Endothelial cell of umbilical vein (primary cell): ENCODE results near the gene KDM4B. TPM values are rescaled to one million over a fixed set of nuclear protein-coding genes. Genes with fewer than 3 reads are reported as not detected.

ENCODE experiments used
- BruUV-seq: library from RNA; stranded (reverse); fragments of 400-500 nt; replicated peaks from 2 replicates; lab custom pipeline; 2021; lab: Mats Ljungman, UMichigan
- CTCF ChIA-PET: fragments of 300-600, 350-600 bp; sonication (Branson Sonifier 250); formaldehyde crosslinking; loops from one replicate; lab custom pipeline; 2021; ENCODE audit warnings: antibody characterized with exemption, inconsistent platforms; lab: Charles Lee
- POLR2A ChIA-PET: fragments of 300-600, 350-600 bp; sonication (Branson Sonifier 250); formaldehyde crosslinking; loops from one replicate; lab custom pipeline; 2021; ENCODE audit warnings: antibody characterized with exemption, inconsistent platforms; lab: Charles Lee
- DNase-seq: peaks from one replicate; pipeline ENCODE4 v3.0.0-alpha.2; 2011; ENCODE audit warnings: low read depth, low spot score
- FAIRE-seq: peaks from 2 replicates; lab custom pipeline; 2011; peaks lifted over from hg19 to GRCh38; lab: Jason Lieb, UNC
- H2AFZ ChIP-seq: 2 replicates; pipeline ENCODE4 v1.6.0; 2012; ENCODE audit warnings: low read depth, low read length, control low read depth, inconsistent platforms
- H3K27ac ChIP-seq: 2 replicates; pipeline ENCODE4 v1.5.1; 2011; ENCODE audit warnings: low read depth, mild to moderate bottlenecking, control low read depth, low read length, moderate library complexity; ENCODE audit not compliant: insufficient read depth
- H3K27me3 ChIP-seq, 2 experiments: 2 replicates each; pipeline versions ENCODE4 v1.6.0 to v1.6.1; 2011; ENCODE audit warnings: low read length in 2 of 2, mixed read lengths in 1 of 2; ENCODE audit not compliant: control insufficient read depth in 2 of 2, insufficient read depth in 2 of 2
- H3K36me3 ChIP-seq, 2 experiments: 2 replicates in 1 of 2; 3 replicates in 1 of 2; pipeline ENCODE4 v1.5.1; 2011; ENCODE audit warnings: low read length in 2 of 2, mild to moderate bottlenecking in 1 of 2, moderate library complexity in 1 of 2; ENCODE audit not compliant: control insufficient read depth in 2 of 2, insufficient read depth in 2 of 2; ENCODE audit errors: extremely low read depth in 1 of 2
- H3K4me1 ChIP-seq: 3 replicates; pipeline ENCODE4 v1.5.1; 2011; ENCODE audit warnings: mild to moderate bottlenecking, low read length; ENCODE audit not compliant: control insufficient read depth, insufficient read depth; ENCODE audit errors: extremely low read depth
- H3K4me2 ChIP-seq: 2 replicates; pipeline ENCODE4 v1.6.1; 2011; ENCODE audit warnings: low read length, control low read depth, mixed read lengths; ENCODE audit not compliant: insufficient read depth
- H3K4me3 ChIP-seq, 3 experiments: fragments of 200-600 bp in 1 of 3; sonication (generic), shearing (Covaris generic) in 1 of 3; replicated peaks in 1 of 3; 2 replicates each; pipeline ENCODE4 v1.5.1; 2011 to 2016; ENCODE audit warnings: control low read depth in 3 of 3, low read length in 3 of 3, mild to moderate bottlenecking in 2 of 3, inconsistent platforms in 1 of 3, low read depth in 1 of 3, moderate library complexity in 1 of 3; ENCODE audit not compliant: insufficient read depth in 1 of 3
- H3K79me2 ChIP-seq: 2 replicates; pipeline ENCODE4 v1.6.0; 2012; ENCODE audit warnings: low read length, inconsistent platforms; ENCODE audit not compliant: control insufficient read depth, insufficient read depth
- H3K9ac ChIP-seq: replicated peaks from 2 replicates; pipeline ENCODE3; 2011; ENCODE audit warnings: low read length, control low read depth; ENCODE audit not compliant: insufficient read depth; ENCODE audit errors: extremely low read depth
- H3K9me1 ChIP-seq: replicated peaks from 3 replicates; pipeline ENCODE4 v1.6.0; 2011; ENCODE audit warnings: mild to moderate bottlenecking, low read length; ENCODE audit not compliant: control insufficient read depth, insufficient read depth; ENCODE audit errors: extremely low read depth
- H3K9me3 ChIP-seq: replicated peaks from 2 replicates; pipeline ENCODE4 v1.5.1; 2012; ENCODE audit warnings: low read length, inconsistent platforms; ENCODE audit not compliant: control insufficient read depth, insufficient read depth
- H4K20me1 ChIP-seq: replicated peaks from 2 replicates; pipeline ENCODE3; 2011; ENCODE audit warnings: mild to moderate bottlenecking, low read length; ENCODE audit not compliant: control insufficient read depth, insufficient read depth; ENCODE audit errors: extremely low read depth
- EZH2 ChIP-seq: IDR thresholded peaks from 2 replicates; pipeline ENCODE4 v1.6.1; 2012; ENCODE audit warnings: borderline replicate concordance, low read depth, mild to moderate bottlenecking, moderate library complexity, low read length, inconsistent platforms; ENCODE audit not compliant: severe bottlenecking
- FOS ChIP-seq: IDR thresholded peaks from 2 replicates; pipeline ENCODE4 v1.6.1; 2011; ENCODE audit warnings: mild to moderate bottlenecking, low read length, moderate library complexity, borderline replicate concordance; ENCODE audit not compliant: insufficient read depth
- POLR2AphosphoS5 ChIP-seq: IDR thresholded peaks from 2 replicates; pipeline ENCODE4 v1.6.1; 2012; ENCODE audit warnings: low read depth, mild to moderate bottlenecking, control low read depth, low read length, moderate library complexity; ENCODE audit not compliant: insufficient read depth
- dilution Hi-C: fragments of 300-500 bp; cut with MboI; formaldehyde crosslinking; loops from one replicate; pipeline ENCODE4 v1.15.0; 2019; ENCODE audit warnings: low sequenced_read_pairs; ENCODE audit not compliant: extremely low pct_ligation_motif_present
- intact Hi-C: fragments of 100-400 bp; cut with micrococcal nuclease; formaldehyde crosslinking; loops from one replicate; pipeline ENCODE4 v1.10.0; 2022
- polyA plus RNA-seq, 4 experiments: library from polyadenylated mRNA; depleted of rRNA in 3 of 4; stranded (reverse) in 3 of 4; unstranded in 1 of 4; fragments of >200 nt; gene quantifications; 2 replicates each; pipeline versions ENCODE4 v1.2.1 to v1.2.3, GENCODE V29; 2011 to 2012; ENCODE audit warnings: missing spikeins in 1 of 4
- total RNA-seq: library from RNA; stranded (reverse); gene quantifications from 2 replicates; pipeline ENCODE4 v1.2.3, GENCODE V29; 2021
- TF ChIP-seq, protein P1 (sequence below), 2 donors: IDR thresholded peaks; 1 replicate in 1 of 2; 2 replicates in 1 of 2; pipeline ENCODE4 v1.5.1; 2011; ENCODE audit warnings: low read length in 2 of 2, mild to moderate bottlenecking in 2 of 2, moderate library complexity in 2 of 2, control low read depth in 1 of 2, inconsistent platforms in 1 of 2, low read depth in 1 of 2; ENCODE audit not compliant: insufficient read depth in 1 of 2; ENCODE audit errors: extremely low read depth in 1 of 2

The KDM4B gene
- total and polyA plus RNA-seq, 2 donors (not counting 3 experiments of a cell fraction or from before 2014, with no cell fraction given), result 12.4 to 37.2 TPM

DNA sequence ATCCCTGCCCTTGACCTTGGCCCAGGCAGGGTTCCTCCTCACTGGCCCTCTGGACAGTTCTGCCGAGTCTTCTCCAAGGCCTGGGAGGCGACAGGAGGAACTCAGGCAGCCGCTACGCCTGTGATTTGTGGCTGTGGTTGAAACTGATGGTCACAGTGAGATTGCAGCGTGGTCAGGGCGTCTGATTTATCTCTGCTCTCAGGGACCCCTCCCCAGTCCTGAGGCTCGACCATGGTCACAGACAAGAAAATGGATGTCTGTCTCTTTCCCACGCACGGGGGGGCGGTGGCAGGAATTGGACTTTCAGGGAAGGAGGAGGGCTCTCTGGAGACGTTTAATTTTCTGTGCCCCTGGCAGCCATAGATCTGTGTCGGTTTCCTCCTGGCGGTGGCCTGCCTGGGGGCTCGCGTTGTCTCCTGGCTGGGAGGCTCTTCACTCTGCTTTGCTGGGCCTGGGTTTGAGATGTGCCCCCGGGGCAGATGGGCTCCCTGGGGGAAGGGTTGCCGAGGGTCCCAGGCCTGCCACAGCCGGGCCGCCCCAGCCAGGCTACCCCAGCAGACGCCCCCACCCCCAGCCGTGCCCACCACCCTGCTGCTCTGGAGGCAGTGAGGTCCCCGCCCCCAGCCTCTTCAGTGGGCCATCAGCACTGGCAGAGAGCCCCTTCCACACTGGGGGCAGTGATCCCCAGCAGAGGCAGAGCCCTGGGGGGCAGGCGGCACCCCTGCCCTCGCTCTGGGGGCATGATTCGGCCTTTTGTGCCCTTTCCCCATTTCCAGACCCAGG, 167.4 kb downstream of the KDM4B start:
- no TSS peak for BruUV-seq
- ChIA-PET POLR2A (no interaction called here), CTCF (interaction anchor here (1.2 kb wide), 1 partner anchor 87 kb away, joined by 8 read pairs; no protein-coding TSS in a partner anchor)
- H3K4me3 ChIP-seq, result no peak overlapping the region
- no peaks in the 10 kb centered on the region for H3K9me3 ChIP-seq
- TF ChIP-seq POLR2AphosphoS5 (no peak), FOS (no peak), EZH2 (no peak)
- TF ChIP-seq, protein P1, sequence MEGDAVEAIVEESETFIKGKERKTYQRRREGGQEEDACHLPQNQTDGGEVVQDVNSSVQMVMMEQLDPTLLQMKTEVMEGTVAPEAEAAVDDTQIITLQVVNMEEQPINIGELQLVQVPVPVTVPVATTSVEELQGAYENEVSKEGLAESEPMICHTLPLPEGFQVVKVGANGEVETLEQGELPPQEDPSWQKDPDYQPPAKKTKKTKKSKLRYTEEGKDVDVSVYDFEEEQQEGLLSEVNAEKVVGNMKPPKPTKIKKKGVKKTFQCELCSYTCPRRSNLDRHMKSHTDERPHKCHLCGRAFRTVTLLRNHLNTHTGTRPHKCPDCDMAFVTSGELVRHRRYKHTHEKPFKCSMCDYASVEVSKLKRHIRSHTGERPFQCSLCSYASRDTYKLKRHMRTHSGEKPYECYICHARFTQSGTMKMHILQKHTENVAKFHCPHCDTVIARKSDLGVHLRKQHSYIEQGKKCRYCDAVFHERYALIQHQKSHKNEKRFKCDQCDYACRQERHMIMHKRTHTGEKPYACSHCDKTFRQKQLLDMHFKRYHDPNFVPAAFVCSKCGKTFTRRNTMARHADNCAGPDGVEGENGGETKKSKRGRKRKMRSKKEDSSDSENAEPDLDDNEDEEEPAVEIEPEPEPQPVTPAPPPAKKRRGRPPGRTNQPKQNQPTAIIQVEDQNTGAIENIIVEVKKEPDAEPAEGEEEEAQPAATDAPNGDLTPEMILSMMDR (IDR thresholded peaks at IDR 0.05; ENCODE audit: extremely low read depth in 1 of 2, insufficient read depth in 1 of 2, low read depth in 1 of 2, low read length in 2 of 2), result no peak
- dilution Hi-C loops, result no loop called here
- no peak overlapping the region for H3K27ac ChIP-seq
- DNase-seq (no peak), FAIRE-seq (no peak)
- no peaks in the 10 kb centered on the region for H3K9me1 ChIP-seq
- no peak overlapping the region for H2AFZ ChIP-seq
- H3K27me3 ChIP-seq, result no peaks in the 10 kb centered on the region
- H3K4me2 ChIP-seq, result no peak overlapping the region
- H3K36me3 ChIP-seq, result peaks cover 2 to 43% of the 10 kb centered on the region in 2 experiments
- no peaks in the 10 kb centered on the region for H3K4me1 ChIP-seq
- no peak overlapping the region for H3K9ac ChIP-seq
- no peaks in the 10 kb centered on the region for H3K79me2 ChIP-seq
- intact Hi-C loops, result no loop called here
- H4K20me1 ChIP-seq, result no peaks in the 10 kb centered on the region
